22Rv1 (cell line): ENCODE data around the gene FLNB.

ENCODE experiments used
- CTCF ChIP-seq: fragments of 450-650 bp; IDR thresholded peaks from 2 replicates; pipeline ENCODE4 v1.5.1; 2017; ENCODE audit warnings: mild to moderate bottlenecking
- ZFX ChIP-seq: fragments of 450-650 bp; IDR thresholded peaks from 2 replicates; pipeline ENCODE4 v1.6.1; 2017; ENCODE audit warnings: antibody characterized with exemption, borderline replicate concordance

- no peak for TF ChIP-seq CTCF
- TF ChIP-seq ZFX = no peak
Measured at GRCh38 chr3:58157700-58158099, 149.5 kb downstream of the FLNB start.
